ENCODE results near the gene HELZ. TPM values are rescaled to one million over a fixed set of nuclear protein-coding genes. Genes with fewer than 3 reads are reported as not detected.

The HELZ gene
- polyA plus RNA-seq, 1 of the 3 experiments (the other 2 are of a cell fraction), result 4.3 TPM

DNA sequence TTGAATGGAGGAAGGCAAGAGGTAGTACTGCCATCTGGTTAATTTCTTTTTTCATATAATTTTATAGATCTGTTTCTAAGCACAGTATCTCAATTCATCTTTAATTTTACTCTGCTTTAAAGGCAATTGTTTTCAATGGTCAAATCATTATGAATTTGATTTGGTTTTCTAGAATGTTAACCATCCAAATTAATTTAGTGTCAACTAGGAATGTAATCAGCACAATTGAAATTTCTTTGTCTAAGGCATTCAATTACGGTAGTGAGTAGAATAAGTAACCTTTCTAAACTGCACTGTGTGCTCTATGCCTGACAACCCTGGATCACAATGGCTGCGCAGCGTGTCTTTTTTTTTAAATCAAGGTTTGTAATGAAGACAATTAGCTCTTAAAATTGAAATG is 156.4 kb downstream of the HELZ start:
- peak overlapping the region in 1 of 2 experiments; percentile 95; a peak in 2 of 4 replicates for H3K27ac ChIP-seq (ENCODE audit: low read depth in 2 of 2, low read length in 1 of 2)
- no peaks in the 10 kb centered on the region for H3K9me3 ChIP-seq
- no peaks in the 10 kb centered on the region for H3K9me2 ChIP-seq
- CTCF ChIA-PET, result interaction anchor here (1.0 to 1.9 kb wide), 4 partner anchors 10 to 94 kb away, joined by 3 to 5 read pairs (median 4); no protein-coding TSS in a partner anchor
- WGBS (ENCODE audit: low lambda C conversion rate), result 85% methylated on average over 3 of the region's 3 CpGs
- H3K79me2 ChIP-seq (ENCODE audit: insufficient read depth), result 0 out of 2 replicates have a peak, but pooled peaks cover 5% of the 10 kb centered on the region
- no peak overlapping the region for H3K4me2 ChIP-seq
- H2AFZ ChIP-seq (ENCODE audit: low read depth), result no peak overlapping the region
- peaks cover 19 to 27% of the 10 kb centered on the region in 2 experiments for H3K36me3 ChIP-seq (replicated peaks in 1 of 2; ENCODE audit: control insufficient read depth in 1 of 2, insufficient read depth in 2 of 2, low read length in 1 of 2)
- no peaks in the 10 kb centered on the region for H4K20me1 ChIP-seq (ENCODE audit: insufficient read depth)
- no peak overlapping the region for H3K9ac ChIP-seq
- POLR2A ChIA-PET, result interaction anchor here (0.6 kb wide), 1 partner anchor 9 kb away, joined by 4 read pairs; no protein-coding TSS in a partner anchor
- no peaks in the 10 kb centered on the region for H3K27me3 ChIP-seq (ENCODE audit: insufficient read depth)
- no peak overlapping the region for H3K4me3 ChIP-seq (ENCODE audit: low read depth in 2 of 2, low read length in 1 of 2)
- no peaks in the 10 kb centered on the region for H3F3A ChIP-seq (replicated peaks; ENCODE audit: insufficient read depth)
- H3K4me1 ChIP-seq (ENCODE audit: control insufficient read depth in 1 of 2, insufficient read depth in 2 of 2, low read depth in 1 of 2, low read length in 1 of 2), result peaks cover 0 to 17% of the 10 kb centered on the region in 2 experiments; a peak in 2 of 4 replicates
- TF ChIP-seq ELF1 (IDR thresholded peaks at IDR 0.05), result no peak
- TF ChIP-seq, protein P1, sequence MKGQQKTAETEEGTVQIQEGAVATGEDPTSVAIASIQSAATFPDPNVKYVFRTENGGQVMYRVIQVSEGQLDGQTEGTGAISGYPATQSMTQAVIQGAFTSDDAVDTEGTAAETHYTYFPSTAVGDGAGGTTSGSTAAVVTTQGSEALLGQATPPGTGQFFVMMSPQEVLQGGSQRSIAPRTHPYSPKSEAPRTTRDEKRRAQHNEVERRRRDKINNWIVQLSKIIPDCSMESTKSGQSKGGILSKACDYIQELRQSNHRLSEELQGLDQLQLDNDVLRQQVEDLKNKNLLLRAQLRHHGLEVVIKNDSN (IDR thresholded peaks at IDR 0.05; ENCODE audit: borderline replicate concordance, low read depth), result no peak
- no peak for TF ChIP-seq POLR2AphosphoS5 (IDR thresholded peaks at IDR 0.05; ENCODE audit: low read depth, low read length)
- TF ChIP-seq, protein P2, sequence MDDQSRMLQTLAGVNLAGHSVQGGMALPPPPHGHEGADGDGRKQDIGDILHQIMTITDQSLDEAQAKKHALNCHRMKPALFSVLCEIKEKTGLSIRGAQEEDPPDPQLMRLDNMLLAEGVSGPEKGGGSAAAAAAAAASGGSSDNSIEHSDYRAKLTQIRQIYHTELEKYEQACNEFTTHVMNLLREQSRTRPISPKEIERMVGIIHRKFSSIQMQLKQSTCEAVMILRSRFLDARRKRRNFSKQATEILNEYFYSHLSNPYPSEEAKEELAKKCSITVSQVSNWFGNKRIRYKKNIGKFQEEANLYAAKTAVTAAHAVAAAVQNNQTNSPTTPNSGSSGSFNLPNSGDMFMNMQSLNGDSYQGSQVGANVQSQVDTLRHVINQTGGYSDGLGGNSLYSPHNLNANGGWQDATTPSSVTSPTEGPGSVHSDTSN (IDR thresholded peaks at IDR 0.05), result no peak
- no peak for TF ChIP-seq CHD2 (IDR thresholded peaks at IDR 0.05; ENCODE audit: low read length, partially characterized antibody)
- TF ChIP-seq, protein P3, sequence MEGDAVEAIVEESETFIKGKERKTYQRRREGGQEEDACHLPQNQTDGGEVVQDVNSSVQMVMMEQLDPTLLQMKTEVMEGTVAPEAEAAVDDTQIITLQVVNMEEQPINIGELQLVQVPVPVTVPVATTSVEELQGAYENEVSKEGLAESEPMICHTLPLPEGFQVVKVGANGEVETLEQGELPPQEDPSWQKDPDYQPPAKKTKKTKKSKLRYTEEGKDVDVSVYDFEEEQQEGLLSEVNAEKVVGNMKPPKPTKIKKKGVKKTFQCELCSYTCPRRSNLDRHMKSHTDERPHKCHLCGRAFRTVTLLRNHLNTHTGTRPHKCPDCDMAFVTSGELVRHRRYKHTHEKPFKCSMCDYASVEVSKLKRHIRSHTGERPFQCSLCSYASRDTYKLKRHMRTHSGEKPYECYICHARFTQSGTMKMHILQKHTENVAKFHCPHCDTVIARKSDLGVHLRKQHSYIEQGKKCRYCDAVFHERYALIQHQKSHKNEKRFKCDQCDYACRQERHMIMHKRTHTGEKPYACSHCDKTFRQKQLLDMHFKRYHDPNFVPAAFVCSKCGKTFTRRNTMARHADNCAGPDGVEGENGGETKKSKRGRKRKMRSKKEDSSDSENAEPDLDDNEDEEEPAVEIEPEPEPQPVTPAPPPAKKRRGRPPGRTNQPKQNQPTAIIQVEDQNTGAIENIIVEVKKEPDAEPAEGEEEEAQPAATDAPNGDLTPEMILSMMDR (IDR thresholded peaks at IDR 0.05), result no peak
- TF ChIP-seq GABPA (IDR thresholded peaks at IDR 0.05; ENCODE audit: low read depth), result no peak
- no peak for TF ChIP-seq SMC3 (IDR thresholded peaks at IDR 0.05; ENCODE audit: low read depth, low read length)
- TF ChIP-seq, protein P4, sequence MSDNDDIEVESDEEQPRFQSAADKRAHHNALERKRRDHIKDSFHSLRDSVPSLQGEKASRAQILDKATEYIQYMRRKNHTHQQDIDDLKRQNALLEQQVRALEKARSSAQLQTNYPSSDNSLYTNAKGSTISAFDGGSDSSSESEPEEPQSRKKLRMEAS (IDR thresholded peaks at IDR 0.05; ENCODE audit: low read depth), result no peak
- no peak for TF ChIP-seq TAF1 (IDR thresholded peaks at IDR 0.05; ENCODE audit: borderline replicate concordance, low read depth, low read length)
- TF ChIP-seq, protein P5, sequence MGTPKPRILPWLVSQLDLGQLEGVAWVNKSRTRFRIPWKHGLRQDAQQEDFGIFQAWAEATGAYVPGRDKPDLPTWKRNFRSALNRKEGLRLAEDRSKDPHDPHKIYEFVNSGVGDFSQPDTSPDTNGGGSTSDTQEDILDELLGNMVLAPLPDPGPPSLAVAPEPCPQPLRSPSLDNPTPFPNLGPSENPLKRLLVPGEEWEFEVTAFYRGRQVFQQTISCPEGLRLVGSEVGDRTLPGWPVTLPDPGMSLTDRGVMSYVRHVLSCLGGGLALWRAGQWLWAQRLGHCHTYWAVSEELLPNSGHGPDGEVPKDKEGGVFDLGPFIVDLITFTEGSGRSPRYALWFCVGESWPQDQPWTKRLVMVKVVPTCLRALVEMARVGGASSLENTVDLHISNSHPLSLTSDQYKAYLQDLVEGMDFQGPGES (IDR thresholded peaks at IDR 0.05; ENCODE audit: low read depth, low read length), result no peak
- TF ChIP-seq NFIC (IDR thresholded peaks at IDR 0.05; ENCODE audit: borderline replicate concordance), result no peak
- TF ChIP-seq MEF2A (IDR thresholded peaks at IDR 0.05; ENCODE audit: borderline replicate concordance, low read depth), result no peak
- no peak for TF ChIP-seq EZH2phosphoT487 (IDR thresholded peaks at IDR 0.05; ENCODE audit: borderline replicate concordance, low read depth)
- no peak for TF ChIP-seq YY1 (IDR thresholded peaks at IDR 0.05; ENCODE audit: low read depth)
- DNase-seq, result no peak
